GM18861 (cell line): ENCODE measurements around the gene UQCR10.
"Not testable (repeated sequence)": the region's sequence is repeated elsewhere in the genome, so short reads cannot be mapped to it uniquely, and the experiment has no call there.

Source experiments
- ATAC-seq: cut with Tn5 transposase; IDR thresholded peaks from one replicate; pipeline ENCODE4 v1.9.1; 2021; ENCODE audit not compliant: unreplicated experiment

UQCR10 gene

GRCh38 chr22:29735416-29735815, 31.8 kb upstream of the UQCR10 start:
- no peak for ATAC-seq

- ATAC-seq: no peak
Observed at GRCh38 chr22:29737251-29738117, 29.7 kb upstream of the UQCR10 start.

GRCh38 chr22:29738118-29738815, 28.9 kb upstream of the UQCR10 start:
- no peak for ATAC-seq

DNA sequence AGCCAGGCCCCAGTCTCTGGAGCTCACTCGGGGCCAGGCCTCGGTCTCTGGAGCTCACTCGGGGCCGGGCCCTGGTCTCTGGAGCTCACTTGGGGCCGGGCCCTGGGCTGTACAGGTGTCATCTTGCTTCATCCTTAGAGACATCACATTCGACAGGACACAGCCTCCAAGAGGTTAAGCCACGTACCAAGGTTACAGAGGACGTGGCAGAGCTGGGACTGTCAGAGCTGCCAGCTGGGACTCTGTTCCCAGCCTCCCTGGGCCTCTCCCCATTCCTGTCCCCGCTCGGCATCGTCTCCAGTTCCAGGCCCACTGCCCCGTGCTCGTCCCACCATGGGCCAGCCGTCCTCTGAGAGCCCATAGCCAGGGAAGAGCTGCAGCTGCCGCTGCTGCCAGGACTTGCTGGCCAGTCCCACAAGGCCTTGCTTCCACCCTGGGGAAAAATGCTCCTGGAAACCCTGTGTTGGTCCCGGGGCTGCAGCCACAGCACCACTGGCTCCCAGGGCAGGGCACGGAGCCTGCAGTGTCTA, 27.8 kb upstream of the UQCR10 start:
- ATAC-seq: no peak

DNA sequence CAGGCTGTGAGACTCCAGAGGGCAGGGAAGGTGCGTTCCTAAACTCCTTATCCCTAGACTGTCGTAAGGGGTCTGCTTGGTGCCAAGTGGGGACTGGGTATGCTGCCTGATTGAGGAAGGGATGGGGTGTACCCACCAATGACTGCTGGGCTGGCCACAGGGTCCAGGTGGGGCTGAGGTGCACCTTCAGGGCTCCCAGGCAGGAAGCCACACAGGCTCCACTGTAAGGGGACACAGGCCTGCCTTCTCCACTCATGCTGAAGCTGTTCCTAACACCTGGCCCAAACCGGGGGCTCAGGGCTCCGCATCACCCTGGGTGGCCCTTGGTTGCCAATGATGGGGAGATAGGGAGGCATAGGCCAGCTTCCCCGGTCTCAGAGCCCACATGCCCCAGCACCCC, 27.0 kb upstream of the UQCR10 start:
- no peak for ATAC-seq

- no peak for ATAC-seq
Observed at GRCh38 chr22:29741926-29742325, 25.2 kb upstream of the UQCR10 start.

DNA sequence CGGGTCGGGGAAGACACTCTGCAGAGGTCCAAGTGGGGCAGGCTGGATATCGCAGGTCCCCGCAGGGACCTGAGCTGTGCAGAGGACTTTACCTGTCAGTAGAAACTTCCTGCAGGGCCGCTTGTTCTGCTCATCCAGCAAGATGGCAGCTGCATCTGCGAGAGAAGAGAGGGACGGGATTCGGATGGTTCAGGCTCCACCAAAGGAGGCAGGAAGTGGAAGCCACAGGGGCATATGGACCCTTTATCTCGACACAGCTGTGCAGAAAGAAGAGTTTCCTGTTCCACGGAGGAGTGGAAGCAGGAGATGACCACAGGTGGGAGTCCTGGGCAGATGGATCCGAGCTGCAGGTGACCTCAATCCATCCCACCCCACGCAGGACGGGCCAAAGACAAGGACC, 24.8 kb upstream of the UQCR10 start:
- no peak for ATAC-seq

DNA sequence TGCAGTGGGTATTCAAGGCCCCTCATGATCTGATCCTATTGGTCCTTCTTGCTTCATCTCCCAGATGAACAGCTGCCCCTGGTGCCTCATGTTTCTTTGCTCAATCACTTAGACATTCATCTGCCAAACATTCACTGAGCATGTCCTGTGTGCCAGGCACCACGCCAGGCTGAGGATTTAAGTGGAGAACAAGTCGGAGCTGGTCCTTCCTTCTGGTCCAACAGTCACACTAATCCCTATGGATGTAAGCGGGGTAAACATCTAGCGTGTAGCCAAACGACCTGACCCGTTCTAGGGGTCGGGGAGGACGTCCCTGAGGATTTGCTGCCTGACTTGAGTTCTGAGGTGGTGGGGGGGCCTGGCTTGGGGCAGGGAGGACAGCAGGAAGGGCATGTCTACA, 22.3 kb upstream of the UQCR10 start:
- ATAC-seq: no peak

DNA sequence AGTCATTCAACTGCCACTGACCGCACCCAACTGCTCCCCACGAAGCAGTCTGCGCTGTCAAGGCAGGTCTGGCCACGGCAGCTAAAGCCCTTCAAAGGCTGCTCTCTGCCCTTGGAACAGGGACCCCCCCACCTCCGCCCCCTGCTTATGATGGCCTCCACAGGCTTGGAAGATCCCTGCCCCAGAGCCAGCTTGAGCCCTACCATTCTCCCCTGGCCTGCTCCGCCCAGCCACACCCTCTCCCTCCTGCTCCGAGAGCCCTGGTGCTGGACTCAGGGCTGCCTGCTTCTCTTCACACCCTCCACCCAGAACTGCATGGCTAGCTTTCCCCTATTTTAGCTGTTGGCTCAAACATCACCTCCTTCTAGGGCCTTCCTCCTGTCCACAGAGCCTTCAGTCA, 19.3 kb upstream of the UQCR10 start:
- ATAC-seq: no peak

- no peak for ATAC-seq
Observed at GRCh38 chr22:29748248-29748893, 18.8 kb upstream of the UQCR10 start.

GRCh38 chr22:29750029-29750428, 17.1 kb upstream of the UQCR10 start:
- no peak for ATAC-seq

DNA sequence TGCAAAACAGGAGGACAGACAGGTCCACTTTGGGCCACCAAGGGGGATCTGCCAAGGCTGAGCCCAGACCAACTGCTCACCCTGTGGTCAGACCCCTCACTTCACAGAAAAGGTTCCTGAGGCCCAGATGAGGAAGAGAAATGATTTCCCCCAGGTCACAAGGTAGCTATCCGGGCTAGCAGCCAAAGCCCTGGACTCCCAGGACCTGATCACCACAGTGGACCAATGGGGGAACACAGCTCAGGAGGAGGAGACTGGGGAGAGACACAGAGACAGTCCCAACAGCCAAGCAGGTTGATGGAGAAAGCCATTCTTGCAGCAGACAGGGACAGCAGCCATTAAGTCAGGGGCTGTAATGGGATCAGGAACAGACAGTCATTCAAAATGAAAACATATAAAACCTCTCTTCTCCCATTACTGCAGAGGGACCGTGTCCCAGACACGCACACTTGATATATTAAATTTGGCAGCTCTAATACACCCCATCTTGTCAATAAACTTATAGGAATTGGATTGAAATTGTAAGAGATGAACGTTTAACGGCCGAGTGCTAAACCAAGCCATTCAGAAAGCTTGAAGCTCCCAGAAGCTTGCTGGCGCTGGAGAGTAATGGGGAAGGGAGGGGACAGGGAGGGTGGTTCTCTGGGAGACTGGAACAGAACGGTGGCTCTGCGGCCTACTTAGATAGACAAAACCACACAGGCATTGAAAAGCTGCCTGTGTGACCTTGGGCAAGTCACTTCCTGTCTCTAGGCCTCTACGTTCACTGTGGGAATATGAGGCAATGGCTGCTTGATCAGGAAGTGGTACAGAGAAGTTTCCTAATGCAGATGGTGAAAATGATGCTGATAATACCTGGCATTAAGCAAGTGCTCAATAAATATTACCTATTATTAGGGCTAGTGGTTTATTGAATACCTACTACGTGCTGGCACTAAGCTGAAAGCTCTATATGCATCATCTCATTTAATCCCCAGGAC, 16.3 kb upstream of the UQCR10 start:
- ATAC-seq: no peak

- ATAC-seq: no peak
Observed at GRCh38 chr22:29751669-29752068, 15.5 kb upstream of the UQCR10 start.

GRCh38 chr22:29753808-29754657, 13.1 kb upstream of the UQCR10 start:
- no peak for ATAC-seq

DNA sequence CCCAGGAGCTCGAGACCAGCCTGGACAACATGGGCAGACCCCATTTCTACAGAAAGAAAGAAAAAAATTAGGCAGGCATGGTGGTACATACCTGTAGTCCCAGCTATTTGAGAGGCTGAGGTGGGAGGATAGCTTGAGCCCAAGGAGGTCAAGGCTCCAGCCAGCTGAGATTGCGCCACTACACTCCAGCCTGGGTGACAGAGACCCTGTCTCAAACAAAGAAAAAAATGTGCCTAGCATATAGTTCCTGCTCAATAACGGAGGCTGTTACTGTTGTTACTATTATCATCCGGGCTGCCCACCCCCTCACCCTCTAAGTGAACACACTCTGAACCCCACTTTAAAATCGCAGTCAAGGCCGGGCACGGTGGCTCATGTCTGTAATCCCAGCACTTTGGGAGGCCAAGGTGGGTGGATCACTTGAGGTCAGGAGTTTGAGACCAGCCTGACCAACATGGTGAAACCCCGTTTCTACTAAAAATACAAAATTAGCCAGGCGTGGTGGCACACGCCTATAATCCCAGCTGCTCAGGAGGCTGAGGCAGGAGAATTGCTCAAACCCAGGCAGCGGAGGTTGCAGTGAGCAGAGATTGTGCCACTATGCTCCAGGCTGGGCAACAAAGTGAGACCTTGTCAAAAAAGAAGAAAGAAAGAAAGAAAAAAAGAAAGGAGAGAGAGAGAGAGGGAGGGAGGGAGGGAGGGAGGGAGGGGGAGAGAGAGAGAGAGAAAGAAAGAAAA, 12.3 kb upstream of the UQCR10 start:
- not testable (repeated sequence) for ATAC-seq

DNA sequence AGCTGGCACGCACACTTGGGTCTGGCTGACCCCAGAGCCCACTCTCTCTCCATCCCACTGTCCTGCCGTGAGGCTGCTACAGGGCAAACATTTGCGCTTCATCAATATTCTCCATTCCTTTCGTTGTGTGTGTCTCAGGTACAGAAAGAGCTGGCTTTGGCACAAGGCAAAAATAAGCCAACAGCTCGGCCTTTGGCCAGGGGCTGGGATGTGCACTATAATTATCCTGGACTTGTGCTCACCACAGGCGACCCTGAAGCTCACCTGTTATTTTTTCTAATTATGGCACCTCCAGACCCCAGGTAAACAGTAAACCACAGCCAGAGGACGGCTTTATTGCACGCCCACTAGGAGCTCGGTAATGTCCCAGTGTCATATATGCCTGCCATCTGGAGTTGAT, 11.3 kb upstream of the UQCR10 start:
- ATAC-seq: no peak

DNA sequence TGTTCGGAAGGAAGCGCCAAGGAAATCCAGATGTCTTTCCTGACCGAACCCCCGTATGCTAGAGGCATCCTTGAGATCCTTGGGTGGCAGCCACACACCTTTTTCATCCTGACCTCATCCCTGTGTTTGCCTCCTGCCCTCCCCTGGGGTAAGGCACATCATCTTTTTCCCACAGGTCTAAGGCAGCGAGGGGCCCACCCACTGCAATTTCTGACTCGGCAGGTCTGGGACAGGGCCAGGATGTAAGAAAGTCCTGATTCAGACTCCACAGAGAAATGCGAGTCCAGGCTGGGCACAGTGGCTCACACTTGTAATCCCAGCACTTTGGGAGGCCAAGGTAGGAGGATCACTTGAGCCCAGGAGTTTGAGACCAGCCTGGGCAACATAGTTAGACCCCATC, 10.8 kb upstream of the UQCR10 start:
- no peak for ATAC-seq

DNA sequence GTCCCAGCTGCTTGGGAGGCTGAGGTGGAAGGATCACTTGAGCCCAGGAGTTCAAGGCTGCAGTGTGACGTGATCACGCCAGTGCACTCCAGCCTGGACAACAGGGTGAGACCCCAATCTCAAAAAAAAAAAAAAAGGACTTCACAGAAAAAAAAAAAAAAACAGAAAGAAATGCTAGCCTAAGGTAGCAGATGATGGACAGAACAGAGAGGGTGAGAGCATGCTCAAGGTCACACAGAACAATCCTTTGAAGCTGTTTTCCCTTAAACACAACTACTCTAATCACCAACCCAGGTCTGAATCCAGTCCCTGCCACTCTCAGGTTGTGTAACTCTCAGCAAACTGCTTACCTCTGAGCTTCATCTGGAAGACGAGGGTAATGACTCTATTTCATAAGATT, 10.1 kb upstream of the UQCR10 start:
- no peak for ATAC-seq

- ATAC-seq: no peak
Observed at GRCh38 chr22:29758068-29758622, 9.0 kb upstream of the UQCR10 start.
